H1 (cell line): ENCODE measurements around the gene CNOT3. TPM values are rescaled to one million over a fixed set of nuclear protein-coding genes. Genes with fewer than 3 reads are reported as not detected.

Experiments used
- ASH2L ChIP-seq: fragments of 200-600, 300-600 bp; sonication (generic); IDR thresholded peaks from one replicate; pipeline ENCODE4 v1.7.1; 2017; ENCODE audit warnings: low read length
- CHD2 ChIP-seq: IDR thresholded peaks from 2 replicates; pipeline ENCODE4 v1.6.1; 2012; ENCODE audit warnings: low read length, improper control_type of control experiment
- KDM1A ChIP-seq: fragments of 200-600, 300-600 bp; sonication (generic); IDR thresholded peaks from 2 replicates; pipeline ENCODE4 v1.7.1; 2016; ENCODE audit warnings: mild to moderate bottlenecking, low read length, borderline replicate concordance
- POLR2A ChIP-seq, 2 experiments: IDR thresholded peaks; 1 replicate in 1 of 2; 2 replicates in 1 of 2; pipeline ENCODE4 v1.6.1; 2011; ENCODE audit warnings: low read depth in 2 of 2, low read length in 2 of 2, mild to moderate bottlenecking in 2 of 2; ENCODE audit errors: control extremely low read depth in 1 of 2
- RAD21 ChIP-seq, 2 experiments: IDR thresholded peaks in 1 of 2; conservative IDR thresholded peaks in 1 of 2; 2 replicates each; pipeline ENCODE4 v1.6.1; 2011; ENCODE audit warnings: low read depth in 2 of 2, low read length in 2 of 2, improper control_type of control experiment in 1 of 2, inconsistent platforms in 1 of 2, mild to moderate bottlenecking in 1 of 2, moderate library complexity in 1 of 2
- RNF2 ChIP-seq: fragments of 200-900, 300-1000 bp; sonication (generic); IDR thresholded peaks from 2 replicates; pipeline ENCODE4 v1.7.1; 2016; ENCODE audit warnings: borderline replicate concordance, low read depth, mild to moderate bottlenecking, antibody characterized with exemption, low read length; ENCODE audit not compliant: poor library complexity, severe bottlenecking; ENCODE audit errors: missing control alignments
- SP4 ChIP-seq: IDR thresholded peaks from 2 replicates; pipeline ENCODE4 v1.6.1; 2012; ENCODE audit warnings: low read length, inconsistent platforms
- TAF7 ChIP-seq: optimal IDR thresholded peaks from 2 replicates; pipeline ENCODE3; 2011; ENCODE audit warnings: low read depth, mild to moderate bottlenecking, inconsistent platforms, low read length, moderate library complexity, borderline replicate concordance
- polyA plus RNA-seq, 7 experiments: library from polyadenylated mRNA; depleted of rRNA in 3 of 7; stranded (reverse) in 5 of 7; unstranded in 2 of 7; fragments of >200 nt in 5 of 7; fragments of 200-250 nt in 2 of 7; gene quantifications; 1 replicate in 5 of 7; 2 replicates in 1 of 7; 4 replicates in 1 of 7; pipeline versions ENCODE4 v1.2.1 to v1.2.3, GENCODE V29; 2011 to 2013; ENCODE audit warnings: missing spikeins in 2 of 7, mixed read lengths in 2 of 7
- total RNA-seq: library from RNA; stranded (reverse); fragmentation: NEBNext Ultra II Directional; extraction: Animal tissue kit (Norgen Biotek cat#: 25700); gene quantifications from 2 replicates; pipeline ENCODE4 v1.2.1, GENCODE V29; 2021

CNOT3 gene
- total and polyA plus RNA-seq, 2 of the 8 experiments (the other 6 are each of a cell fraction or from before 2014, with no cell fraction given): 21.2 to 86.4 TPM

DNA sequence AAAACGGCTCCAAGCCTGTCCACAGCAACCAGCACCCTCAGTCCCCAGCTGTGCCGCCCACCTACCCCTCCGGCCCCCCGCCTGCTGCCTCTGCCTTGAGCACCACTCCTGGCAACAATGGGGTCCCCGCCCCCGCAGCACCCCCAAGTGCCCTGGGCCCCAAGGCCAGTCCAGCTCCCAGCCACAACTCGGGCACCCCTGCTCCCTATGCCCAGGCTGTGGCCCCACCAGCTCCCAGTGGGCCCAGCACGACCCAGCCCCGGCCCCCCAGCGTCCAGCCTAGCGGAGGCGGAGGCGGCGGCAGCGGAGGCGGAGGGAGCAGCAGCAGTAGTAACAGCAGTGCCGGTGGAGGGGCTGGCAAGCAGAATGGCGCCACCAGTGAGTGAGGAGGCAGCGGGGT is 10.6 kb downstream of the CNOT3 start (continued):
- no peak for TF ChIP-seq RNF2
- no peak for TF ChIP-seq KDM1A
- TF ChIP-seq SP4: no peak
- TF ChIP-seq RAD21 (IDR thresholded peaks at IDR 0.05 in 1 of 2, conservative IDR thresholded peaks at IDR 0.05 in 1 of 2; ENCODE audit: low read depth in 2 of 2, low read length in 2 of 2): no peak
- TF ChIP-seq ASH2L: no peak
- no peak for TF ChIP-seq TAF7
- TF ChIP-seq POLR2A (IDR thresholded peaks at IDR 0.05; ENCODE audit: control extremely low read depth in 1 of 2, low read depth in 2 of 2, low read length in 2 of 2): no peak
- no peak for TF ChIP-seq CHD2
